ENCODE results near the gene MTF1. TPM values are rescaled to one million over a fixed set of nuclear protein-coding genes. Genes with fewer than 3 reads are reported as not detected.

MTF1 gene
- total and polyA plus RNA-seq, 2 donors (not counting 1 experiment from before 2014, with no cell fraction given): 4.5 to 8.4 TPM

- H3K4me2 ChIP-seq (ENCODE audit: extremely low read depth, insufficient read depth, low read length): no peak overlapping the region
- H3K9me3 ChIP-seq (ENCODE audit: control insufficient read depth, insufficient read depth, low read depth, low read length): no peaks in the 10 kb centered on the region
- no peak overlapping the region for H3K4me3 ChIP-seq (replicated peaks in 1 of 4; ENCODE audit: control extremely low read depth in 1 of 4, insufficient read depth in 1 of 4, low read depth in 3 of 4, low read length in 4 of 4)
- no peak for TF ChIP-seq EZH2 (IDR thresholded peaks at IDR 0.05; ENCODE audit: low read length, missing control alignments)
- TF ChIP-seq CTCF (conservative IDR thresholded peaks at IDR 0.05 in 1 of 2, IDR thresholded peaks at IDR 0.05 in 1 of 2; ENCODE audit: low read depth in 1 of 2, low read length in 2 of 2): no peak
- H3K4me1 ChIP-seq (ENCODE audit: control insufficient read depth, extremely low read depth, insufficient read depth, low read length): no peaks in the 10 kb centered on the region
- no peak overlapping the region for H3K27ac ChIP-seq (ENCODE audit: insufficient read depth, low read length)
- peak; percentile 45 to 55 for DNase-seq (ENCODE audit: low read depth in 2 of 2)
- H3K9ac ChIP-seq (ENCODE audit: insufficient read depth, low read length): no peak overlapping the region
- H3K79me2 ChIP-seq (ENCODE audit: control insufficient read depth, insufficient read depth, low read length): no peaks in the 10 kb centered on the region
- no peaks in the 10 kb centered on the region for H3K27me3 ChIP-seq (ENCODE audit: control insufficient read depth, insufficient read depth, low read length)
- H4K20me1 ChIP-seq (ENCODE audit: control insufficient read depth, extremely low read depth, insufficient read depth, low read length): no peaks in the 10 kb centered on the region
- peaks cover 3% of the 10 kb centered on the region for H3K36me3 ChIP-seq (ENCODE audit: control insufficient read depth, insufficient read depth, low read length)
- no peak overlapping the region for H2AFZ ChIP-seq (ENCODE audit: low read length)
Measured at GRCh38 chr1:37892151-37893047, 33.0 kb upstream of the MTF1 start.

- Histone ChIP-seq H3K27me3 (ENCODE audit: control insufficient read depth, insufficient read depth, low read length) (no peaks in the 10 kb centered on the region), H3K4me3 (replicated peaks in 1 of 4; ENCODE audit: control extremely low read depth in 1 of 4, insufficient read depth in 1 of 4, low read depth in 3 of 4, low read length in 4 of 4) (no peak overlapping the region), H3K4me1 (ENCODE audit: control insufficient read depth, extremely low read depth, insufficient read depth, low read length) (no peaks in the 10 kb centered on the region), H3K36me3 (ENCODE audit: control insufficient read depth, insufficient read depth, low read length) (peaks cover 7% of the 10 kb centered on the region), H3K4me2 (ENCODE audit: extremely low read depth, insufficient read depth, low read length) (no peak overlapping the region), H4K20me1 (ENCODE audit: control insufficient read depth, extremely low read depth, insufficient read depth, low read length) (no peaks in the 10 kb centered on the region), H3K9ac (ENCODE audit: insufficient read depth, low read length) (no peak overlapping the region), H3K27ac (ENCODE audit: insufficient read depth, low read length) (no peak overlapping the region), H2AFZ (ENCODE audit: low read length) (no peak overlapping the region), H3K9me3 (ENCODE audit: control insufficient read depth, insufficient read depth, low read depth, low read length) (no peaks in the 10 kb centered on the region), H3K79me2 (ENCODE audit: control insufficient read depth, insufficient read depth, low read length) (no peaks in the 10 kb centered on the region)
- peak; percentile 28 to 49 for DNase-seq (ENCODE audit: low read depth in 2 of 2)
- no peak for TF ChIP-seq EZH2 (IDR thresholded peaks at IDR 0.05; ENCODE audit: low read length, missing control alignments)
- peak in 1 of 2 donors; percentile 33 for TF ChIP-seq CTCF (conservative IDR thresholded peaks at IDR 0.05 in 1 of 2, IDR thresholded peaks at IDR 0.05 in 1 of 2; ENCODE audit: low read depth in 1 of 2, low read length in 2 of 2)
Measured at GRCh38 chr1:37890378-37891014, 31.1 kb upstream of the MTF1 start.

GRCh38 chr1:37888022-37888700 is 28.8 kb upstream of the MTF1 start:
- H3K36me3 ChIP-seq (ENCODE audit: control insufficient read depth, insufficient read depth, low read length): peaks cover 9% of the 10 kb centered on the region
- DNase-seq (ENCODE audit: low read depth in 2 of 2): no peak

More at GRCh38 chr1:37888022-37888700, 28.8 kb upstream of the MTF1 start:
- Histone ChIP-seq H3K9ac (ENCODE audit: insufficient read depth, low read length) (no peak overlapping the region), H2AFZ (ENCODE audit: low read length) (no peak overlapping the region), H4K20me1 (ENCODE audit: control insufficient read depth, extremely low read depth, insufficient read depth, low read length) (no peaks in the 10 kb centered on the region), H3K4me3 (replicated peaks in 1 of 4; ENCODE audit: control extremely low read depth in 1 of 4, insufficient read depth in 1 of 4, low read depth in 3 of 4, low read length in 4 of 4) (no peak overlapping the region), H3K27me3 (ENCODE audit: control insufficient read depth, insufficient read depth, low read length) (no peaks in the 10 kb centered on the region), H3K4me1 (ENCODE audit: control insufficient read depth, extremely low read depth, insufficient read depth, low read length) (no peaks in the 10 kb centered on the region), H3K27ac (ENCODE audit: insufficient read depth, low read length) (no peak overlapping the region), H3K4me2 (ENCODE audit: extremely low read depth, insufficient read depth, low read length) (no peak overlapping the region), H3K79me2 (ENCODE audit: control insufficient read depth, insufficient read depth, low read length) (no peaks in the 10 kb centered on the region), H3K9me3 (ENCODE audit: control insufficient read depth, insufficient read depth, low read depth, low read length) (no peaks in the 10 kb centered on the region)
- TF ChIP-seq CTCF (conservative IDR thresholded peaks at IDR 0.05 in 1 of 2, IDR thresholded peaks at IDR 0.05 in 1 of 2; ENCODE audit: low read depth in 1 of 2, low read length in 2 of 2): no peak
- TF ChIP-seq EZH2 (IDR thresholded peaks at IDR 0.05; ENCODE audit: low read length, missing control alignments): no peak

Data from fibroblast of lung (primary cell).